ENCODE measurements around the gene ARPC2.
"Not testable (repeated sequence)": the region's sequence is repeated elsewhere in the genome, so short reads cannot be mapped to it uniquely, and the experiment has no call there.

The ARPC2 gene

DNA sequence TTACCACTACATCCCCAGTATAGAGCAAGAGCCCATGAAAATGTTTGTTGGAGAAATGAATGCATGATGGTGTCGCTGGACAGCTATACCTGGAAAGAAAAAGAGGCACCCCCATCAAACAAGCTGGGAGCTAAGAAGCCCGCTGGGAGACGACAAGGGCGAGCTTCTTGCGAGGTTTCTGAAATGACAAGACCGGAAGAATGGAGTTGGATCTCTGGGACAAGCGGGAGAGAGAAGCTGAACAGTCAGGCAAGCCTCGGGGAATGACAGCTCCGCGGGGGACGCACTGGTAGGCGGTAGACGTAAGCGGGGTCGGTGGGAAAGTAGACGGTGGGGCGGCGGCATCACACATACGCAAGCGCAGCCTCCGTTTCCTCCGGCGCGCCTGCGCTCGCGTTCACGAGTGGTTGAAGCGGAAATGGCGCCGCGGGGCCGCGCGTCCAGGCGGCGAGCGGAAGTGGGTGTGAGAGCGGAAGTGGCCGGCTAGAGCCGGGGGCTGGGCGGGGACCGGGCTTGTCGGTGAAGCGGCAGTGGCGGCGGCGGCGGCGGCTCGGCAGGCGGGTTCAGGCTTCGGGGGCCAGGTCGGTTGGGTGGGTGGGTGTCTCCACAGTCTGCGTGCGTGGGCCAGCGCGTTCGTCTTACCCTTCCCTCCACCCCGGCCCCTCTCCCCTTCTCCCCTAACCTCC, at the start of gene ARPC2:
ARPC2 (plus strand) TSS at position 516 of the 686 bp plus-strand sequence. CDS start 282 bp downstream, outside the sequence.
- DNase-seq = peak; percentile 87

DNA sequence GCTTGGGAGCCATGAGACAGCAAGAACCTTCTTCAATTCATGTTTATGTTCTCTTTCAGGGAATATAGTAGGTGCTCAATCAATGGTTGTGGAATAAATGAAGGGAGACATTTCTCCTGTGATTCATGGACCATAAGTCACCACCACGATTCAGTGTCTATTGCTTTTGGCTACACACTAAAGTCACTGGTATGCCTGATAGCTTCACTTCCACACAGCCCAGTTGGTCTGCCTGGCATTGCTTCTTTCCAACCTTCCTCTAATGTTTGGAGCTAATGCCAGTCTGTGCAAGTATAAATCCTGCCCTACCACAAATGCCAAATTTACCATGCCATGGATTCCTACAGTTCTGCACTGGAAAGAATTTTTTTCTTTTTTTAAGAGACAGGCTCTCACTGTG, 49.0 kb upstream of the ARPC2 start:
- no peak for DNase-seq

DNA sequence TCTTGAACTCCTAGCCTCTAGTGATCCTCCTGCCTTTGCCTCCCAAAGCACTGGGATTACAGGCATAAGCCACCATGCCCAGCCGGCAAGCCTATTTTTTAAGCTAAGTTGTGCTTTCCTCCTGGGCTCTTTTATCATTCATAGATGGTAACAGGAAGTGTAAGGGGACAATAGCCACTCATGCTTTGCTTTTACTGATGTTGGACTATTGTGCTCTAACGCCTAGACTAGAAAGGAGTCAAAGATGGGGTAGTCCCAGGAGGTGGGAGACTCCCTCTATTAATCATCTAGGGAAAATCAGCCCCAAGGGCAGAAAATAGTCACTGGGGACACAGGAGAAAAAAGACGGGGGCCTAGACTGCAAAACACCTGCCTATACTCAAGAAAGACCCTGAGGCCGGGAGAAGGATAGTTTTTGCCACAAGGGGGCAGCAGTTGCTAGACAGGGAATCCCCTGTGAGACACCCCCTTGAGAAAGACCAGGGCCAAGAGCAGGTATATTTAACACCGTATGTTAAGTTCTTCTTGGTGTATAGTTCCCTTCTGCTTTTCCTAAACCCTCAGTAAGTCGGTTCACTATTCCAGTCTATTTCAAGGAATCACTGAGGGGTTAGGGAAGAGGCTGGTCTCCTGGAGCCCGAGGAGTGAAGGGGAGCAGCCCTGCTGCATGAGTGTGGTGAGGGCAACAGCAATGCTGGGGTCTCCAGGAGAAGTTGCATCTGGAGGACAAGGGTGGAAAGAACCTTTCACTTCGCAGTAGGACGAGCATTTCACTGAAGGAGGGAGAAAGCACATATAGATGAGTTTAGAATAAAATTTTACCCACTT, 48.1 kb upstream of the ARPC2 start:
- DNase-seq = no peak

DNA sequence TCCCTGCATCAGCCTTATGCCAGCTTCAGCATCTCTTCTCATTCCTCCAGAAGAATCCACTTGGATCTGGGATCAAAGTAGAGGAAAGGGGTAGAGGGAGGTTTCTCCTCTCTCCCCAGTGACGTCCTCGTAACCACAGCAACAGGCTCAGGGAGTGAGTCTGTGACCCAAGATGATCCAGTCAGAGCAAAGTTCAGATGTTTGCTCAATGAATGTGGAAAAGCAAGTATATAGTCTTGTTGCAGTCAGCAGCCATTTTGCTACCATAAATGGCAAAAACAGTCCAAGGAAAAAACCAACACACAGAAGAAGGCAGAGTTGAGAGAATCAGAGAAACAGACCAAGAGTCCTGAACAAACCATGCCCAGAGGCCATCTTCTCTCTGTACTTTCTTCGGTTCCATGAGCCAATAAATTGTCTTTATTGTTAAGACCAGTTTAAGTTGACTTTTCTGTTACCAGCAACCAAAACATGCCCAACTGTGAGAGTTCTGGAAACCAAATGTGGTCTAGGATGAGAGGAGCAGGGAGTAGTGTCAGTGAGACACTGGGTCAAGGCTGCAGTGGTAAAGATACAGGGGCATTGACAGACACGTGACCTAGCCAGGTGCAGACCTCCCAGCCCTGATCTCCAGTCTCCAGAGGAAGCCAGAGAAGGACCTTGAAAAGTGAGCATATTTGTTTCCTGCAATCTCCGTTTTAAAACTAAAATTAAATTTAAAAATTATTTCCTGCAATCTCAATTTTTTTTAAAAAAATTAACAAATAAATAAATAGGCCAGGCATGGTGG, 47.0 kb upstream of the ARPC2 start:
- DNase-seq = no peak

DNA sequence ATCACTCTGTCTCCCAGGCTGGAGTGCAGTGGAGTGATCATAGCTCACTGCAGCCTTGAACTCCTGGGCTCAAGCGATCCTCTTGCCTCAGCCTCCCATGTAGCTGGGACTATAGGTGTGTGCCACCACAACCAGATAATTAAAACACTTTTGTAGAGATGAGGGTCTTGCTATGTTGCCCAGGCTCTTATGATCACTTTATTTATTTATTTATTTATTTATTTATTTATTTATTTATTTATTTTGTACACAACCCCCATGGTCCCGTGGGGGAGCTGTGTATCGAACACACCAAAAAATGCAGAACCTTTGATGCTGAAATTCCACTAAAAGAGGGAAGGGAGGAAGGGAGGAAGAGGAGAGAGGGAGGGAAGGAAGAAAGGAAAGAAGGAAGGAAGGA, 45.2 kb upstream of the ARPC2 start:
- not testable (repeated sequence) for DNase-seq

DNA sequence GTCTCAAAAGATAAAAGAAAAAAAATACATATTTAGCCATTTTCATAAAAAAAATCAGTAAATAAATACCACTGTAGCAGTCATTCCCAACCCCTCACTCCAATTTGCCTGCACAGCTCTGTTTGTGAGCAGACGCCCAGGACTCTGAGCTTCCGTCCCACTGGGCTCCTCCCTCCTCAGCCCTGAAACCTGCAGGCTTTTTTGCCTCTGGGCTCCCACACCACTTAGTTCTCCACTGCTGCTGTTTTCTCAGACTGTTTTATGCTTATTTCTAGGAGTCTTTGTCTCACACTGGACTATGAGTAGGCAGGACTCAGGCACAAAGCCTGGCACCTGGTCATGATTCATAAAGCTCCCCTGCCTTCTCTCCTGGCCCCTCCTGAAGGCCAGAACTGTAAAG, 44.1 kb upstream of the ARPC2 start:
- no peak for DNase-seq

DNA sequence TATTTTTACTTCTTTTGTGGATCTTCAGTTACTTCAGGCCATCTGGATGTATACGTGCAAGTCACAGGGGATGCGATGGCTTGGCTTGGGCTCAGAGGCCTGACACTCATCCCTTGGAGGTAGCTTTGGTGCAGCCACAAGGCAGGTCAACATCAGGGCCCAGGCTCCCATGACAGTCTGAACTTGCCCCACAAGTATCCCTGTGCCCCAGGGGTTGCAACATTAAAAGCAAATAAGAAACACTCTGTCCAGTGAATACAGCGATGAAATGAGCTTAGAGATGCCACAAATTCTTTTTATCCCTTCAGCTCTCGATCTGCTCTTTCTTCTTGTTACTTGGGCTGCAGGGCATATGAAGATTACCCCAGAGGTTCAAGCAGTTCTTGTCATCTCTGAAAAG, 37.2 kb upstream of the ARPC2 start:
- DNase-seq = no peak

DNA sequence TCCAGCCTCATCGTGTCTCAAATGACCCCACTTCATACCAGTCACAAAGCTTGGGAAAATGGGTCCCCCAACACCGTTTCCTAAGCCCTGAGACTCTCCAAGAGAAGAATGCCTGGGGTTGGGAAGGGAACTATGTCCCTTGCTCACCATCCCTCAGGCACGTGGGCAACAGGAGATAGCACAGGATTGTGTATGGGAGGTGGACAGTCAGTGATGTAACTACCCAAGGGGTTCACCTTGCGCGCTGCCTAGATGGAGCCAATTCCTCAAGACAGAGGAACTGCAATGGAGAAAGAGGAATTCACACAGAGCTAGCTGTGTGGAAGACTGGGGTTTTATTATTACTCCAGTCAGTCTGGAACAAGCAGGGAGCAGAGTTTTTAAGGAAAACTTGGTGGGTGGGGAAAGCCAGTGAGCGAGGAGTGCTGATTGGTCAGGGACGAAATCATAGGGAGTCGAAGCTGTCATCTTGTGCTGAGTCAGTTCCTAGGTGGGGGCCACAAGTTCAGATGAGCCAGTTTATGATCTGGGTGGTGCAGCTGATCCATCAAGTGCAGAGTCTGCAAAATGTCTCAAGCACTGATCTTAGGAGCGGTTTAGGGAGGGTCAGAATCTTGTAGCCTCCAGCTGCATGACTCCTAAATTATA, 36.4 kb upstream of the ARPC2 start:
- no peak for DNase-seq

DNA sequence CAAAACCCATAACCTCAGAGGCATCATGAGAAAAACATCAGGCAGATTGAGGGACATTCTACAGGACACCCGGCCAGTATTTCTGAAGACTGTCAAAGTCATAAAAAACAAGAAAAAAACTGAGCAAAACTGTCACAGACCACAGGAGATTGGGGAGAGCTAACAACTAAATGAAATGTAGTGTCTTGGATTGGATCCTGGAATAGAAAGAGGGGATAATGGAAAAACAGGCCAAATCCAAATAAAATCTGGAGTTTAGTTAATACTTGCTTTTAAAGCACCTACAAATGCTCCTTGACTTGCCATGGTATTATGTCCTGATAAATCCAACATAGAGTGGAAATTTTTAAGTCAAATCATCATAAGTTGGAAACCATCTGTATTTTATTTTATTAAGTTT, 32.7 kb upstream of the ARPC2 start:
- no peak for DNase-seq

DNA sequence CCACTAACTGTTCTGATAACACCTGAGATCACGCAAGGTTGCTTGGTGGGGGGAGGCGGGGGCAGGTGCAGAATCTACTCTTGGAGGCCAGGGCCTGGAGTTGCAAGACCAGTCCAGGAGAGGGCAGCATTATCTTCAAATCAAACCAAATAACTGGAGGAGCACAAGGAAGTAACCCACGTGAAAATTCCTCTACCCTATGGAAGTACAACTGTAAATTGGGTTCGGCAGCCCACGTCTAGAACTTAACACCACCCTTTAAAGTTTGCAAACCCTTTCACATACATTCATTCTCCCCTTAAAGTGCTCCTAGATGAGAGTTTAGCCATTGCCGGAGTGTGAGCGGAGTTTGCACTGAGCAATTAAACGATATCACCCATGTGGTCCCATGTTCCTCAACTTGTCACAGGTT, 30.6 kb upstream of the ARPC2 start:
- DNase-seq = peak; percentile 53

DNA sequence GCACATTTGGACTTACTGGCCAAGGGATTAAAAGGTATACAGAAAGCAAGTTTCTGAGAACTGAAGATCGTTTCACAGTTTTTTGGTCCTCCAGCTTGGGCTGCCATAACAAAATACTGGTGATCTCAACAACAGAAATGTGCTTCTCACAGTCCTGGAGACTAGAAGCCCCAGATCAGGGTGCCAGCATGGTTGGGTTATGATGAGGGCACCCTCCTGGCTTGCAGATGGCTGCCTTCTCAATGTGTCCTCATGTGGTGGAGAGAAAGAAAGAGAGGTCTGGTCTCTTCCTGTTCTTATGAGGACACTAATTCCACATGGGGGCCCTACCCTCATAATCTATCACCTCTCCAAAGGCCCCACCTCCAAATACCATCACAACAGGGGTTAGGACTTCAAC, 30.1 kb upstream of the ARPC2 start:
- DNase-seq = no peak

DNA sequence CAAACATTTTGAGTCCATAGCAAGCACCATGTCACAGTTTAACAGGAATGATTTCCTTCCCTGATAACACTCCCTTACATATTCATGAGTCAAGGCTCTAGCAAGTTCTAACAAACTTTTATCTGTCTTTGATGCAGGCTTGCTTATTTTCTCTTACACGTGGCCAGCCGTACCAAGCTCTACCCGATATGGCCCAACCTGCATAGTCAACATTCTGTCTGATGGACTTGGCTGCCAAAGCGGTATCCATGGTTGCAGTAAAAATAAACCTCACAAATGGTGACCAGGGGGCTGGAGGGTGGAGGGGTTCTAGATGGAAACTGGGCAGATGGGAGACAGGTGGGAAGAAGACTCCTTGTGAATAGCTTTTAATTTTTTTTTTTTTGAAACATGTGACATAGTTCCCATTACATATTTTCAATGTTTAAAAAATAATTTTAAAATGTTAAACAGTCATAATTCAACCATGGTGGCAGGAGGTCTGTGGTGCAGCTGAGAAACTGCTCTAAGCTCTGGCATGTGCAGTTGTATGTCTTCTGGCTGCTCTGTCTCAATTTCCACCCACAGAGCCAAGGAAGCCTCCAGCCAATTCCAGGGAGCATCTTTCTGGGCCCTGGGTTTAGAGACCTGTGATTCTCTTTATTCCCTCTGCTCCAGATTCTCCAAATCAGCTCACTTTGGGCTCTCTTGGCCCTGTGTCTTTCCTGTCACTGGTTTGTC, 29.5 kb upstream of the ARPC2 start:
- DNase-seq = no peak

DNA sequence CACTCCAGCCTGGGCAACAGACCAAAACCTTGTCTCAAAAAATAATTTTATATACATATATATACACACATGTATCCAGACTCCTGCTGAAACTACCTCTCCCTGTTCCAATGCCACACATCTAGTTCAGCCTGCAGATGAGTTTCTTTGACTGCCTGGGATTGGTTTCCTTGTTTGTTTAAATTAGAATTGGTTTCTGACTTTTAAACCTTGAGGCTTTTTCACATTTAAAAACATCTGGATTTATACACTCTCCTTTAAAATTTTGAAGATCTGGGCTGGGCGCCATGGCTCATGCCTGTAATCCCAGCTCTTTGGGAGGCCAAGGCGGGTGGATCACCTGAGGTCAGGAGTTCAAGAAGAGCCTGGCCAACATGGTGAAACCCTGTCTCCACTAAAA, 28.5 kb upstream of the ARPC2 start:
- DNase-seq = no peak

DNA sequence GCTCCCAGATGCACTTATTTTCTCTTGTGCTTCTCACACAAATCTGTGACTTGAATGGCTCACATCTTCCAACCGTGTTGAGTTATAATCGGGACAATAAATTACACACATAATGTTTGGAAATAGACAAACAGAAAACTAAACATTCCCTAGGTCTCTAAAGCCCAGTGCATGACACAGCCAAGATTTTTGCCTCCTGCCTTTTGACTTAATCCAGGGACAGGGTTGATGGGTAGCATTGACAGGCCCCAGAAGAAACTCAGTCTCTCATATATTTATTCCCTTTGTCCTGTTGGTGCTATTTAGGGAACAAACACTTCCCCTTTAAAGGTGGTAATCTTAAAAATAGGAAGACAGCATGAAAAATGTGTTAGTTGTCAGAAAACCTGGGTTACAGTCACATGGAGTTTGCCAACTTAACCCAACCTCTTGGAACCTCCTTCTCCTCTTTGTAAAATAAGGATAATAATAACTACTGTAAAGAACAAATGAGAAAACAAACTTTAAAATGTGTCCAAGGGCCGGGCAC, 24.0 kb upstream of the ARPC2 start:
- no peak for DNase-seq

DNA sequence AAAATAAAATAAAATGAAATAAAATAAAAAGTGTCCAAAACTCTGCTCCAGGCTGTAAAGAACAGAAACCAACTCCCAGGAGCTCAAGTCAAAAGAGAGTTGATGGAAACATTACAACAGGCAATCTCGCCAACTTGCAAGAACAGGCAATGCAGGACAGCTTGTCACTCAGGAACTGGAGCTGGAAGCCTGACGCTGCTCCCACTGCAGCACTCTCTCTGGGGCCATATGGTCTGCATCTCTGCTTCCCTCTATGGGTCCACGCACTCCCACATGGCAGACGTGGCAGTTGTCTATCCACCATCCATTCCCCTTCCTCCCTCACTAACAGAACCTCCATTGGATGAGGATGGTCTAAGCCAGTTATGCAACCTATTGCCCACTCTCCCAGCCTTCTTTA, 23.3 kb upstream of the ARPC2 start:
- no peak for DNase-seq

DNA sequence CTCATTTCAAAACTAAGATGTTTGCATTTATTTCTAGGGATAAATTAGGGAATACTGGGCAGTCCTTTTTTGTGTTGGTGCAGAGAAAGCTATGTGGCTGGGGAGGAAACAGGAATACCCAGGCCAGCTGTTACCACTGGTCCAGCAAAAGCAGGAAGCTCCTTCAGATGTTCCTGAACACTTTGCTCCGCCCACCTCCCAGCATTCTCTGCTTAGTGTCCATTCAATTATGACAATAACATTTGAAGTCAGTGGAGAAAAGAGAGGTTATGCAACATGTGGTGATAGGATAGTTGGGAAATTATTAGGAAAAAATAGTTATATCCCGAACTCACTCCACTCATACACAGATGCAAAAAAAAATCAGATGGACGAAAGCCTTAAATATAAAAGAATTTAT, 22.1 kb upstream of the ARPC2 start:
- DNase-seq = no peak

DNA sequence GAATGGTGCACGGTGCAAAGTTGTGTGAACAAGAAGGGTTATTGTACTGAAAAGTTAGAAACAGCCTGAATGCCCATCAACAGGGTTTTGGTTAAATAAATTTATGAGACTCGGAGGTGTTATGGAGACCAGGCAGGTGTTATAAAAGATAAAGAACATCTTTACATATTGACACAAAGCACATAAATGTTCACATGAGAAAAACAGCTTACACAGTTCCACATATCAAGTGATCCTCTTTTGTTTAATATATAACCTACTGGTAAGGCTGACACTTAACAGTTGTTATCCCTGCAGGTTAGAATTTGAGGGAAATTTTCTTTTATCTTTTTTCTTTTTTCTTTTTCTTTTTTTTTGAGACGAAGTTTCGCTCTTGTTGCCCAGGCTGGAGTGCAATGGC, 20.0 kb upstream of the ARPC2 start:
- no peak for DNase-seq

DNA sequence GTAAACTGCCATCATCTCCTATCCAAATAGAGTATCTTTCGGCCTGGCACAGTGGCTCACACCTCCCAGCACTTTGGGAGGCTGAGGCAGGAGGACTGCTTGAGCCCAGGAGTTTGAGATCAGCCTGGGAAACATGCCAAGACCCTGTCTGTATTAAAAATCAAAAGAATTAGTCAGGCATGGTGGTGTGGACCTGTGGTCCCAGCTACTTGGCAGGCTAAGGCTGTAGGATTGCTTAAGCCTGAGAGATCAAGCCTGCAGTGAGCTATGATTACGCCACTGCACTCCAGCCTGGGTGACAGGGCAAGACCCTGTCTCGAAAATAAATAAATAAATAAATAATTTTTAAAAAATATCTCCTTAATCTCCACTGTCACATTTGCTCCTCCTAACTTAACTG, 14.7 kb upstream of the ARPC2 start:
- no peak for DNase-seq

DNA sequence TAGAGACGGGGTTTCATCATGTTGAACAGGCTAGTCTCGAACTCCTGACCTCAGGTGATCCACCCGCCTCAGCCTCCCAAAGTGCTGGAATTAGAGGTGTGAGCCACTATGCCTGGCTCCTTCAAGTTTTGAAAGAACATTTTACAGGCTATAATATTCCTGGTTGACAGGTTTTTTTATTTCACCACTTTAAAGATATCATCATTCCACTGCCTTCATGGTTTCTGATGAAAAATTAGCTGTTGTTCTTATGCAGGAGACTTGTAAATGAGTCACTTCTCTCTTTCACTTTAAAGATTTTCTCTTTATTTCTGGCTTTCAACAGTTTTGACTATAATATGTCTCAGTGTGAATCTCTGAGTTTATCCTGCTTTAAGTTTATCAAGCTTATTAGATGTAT, 7.9 kb upstream of the ARPC2 start:
- no peak for DNase-seq

DNA sequence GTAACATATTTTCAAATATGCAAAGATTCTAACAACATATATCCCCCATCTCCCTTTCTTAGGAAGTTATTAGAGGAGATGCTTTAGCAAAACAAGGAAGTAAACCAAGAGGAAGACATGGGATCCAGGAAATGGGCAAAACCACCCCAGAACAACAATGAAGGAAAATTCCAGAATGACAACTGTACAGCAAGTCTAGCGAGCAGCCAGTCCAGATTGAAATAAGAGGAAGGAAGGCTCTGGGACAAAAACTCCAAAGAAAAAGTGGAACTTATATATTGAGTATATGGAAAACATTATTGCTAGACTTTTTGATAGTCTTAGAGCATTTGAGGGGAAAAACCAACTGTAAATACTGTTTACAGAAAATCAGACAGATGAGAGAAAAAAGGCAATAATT, 2.9 kb upstream of the ARPC2 start:
- no peak for DNase-seq

DNA sequence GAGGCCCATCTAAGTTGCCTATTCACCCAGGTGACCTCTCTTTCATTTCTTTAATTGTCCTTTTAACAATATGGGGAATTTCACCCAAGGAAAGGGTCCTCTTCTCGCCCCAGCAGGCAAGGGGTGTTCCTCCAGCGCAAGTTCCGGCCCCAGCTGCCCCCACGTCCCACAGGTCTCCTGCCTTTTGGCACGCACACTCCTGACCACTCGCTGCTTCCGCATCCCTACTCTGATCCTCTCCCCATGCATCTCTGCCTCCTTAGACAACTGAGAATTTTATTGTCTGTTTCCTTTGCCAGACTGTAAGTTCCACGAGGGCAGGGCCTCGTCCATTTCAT, 684 bp upstream of the ARPC2 start:
- no peak for DNase-seq

All from NCI-H1694 treated with DMSO at 0.1 percent for 48 hours (cell line).